SKM-1 treated with dmso at 0.1 percent for 144 hours (cell line): ENCODE data around the gene CCNJL.
"Not testable (repeated sequence)": the region's sequence is repeated elsewhere in the genome, so short reads cannot be mapped to it uniquely, and the experiment has no call there.

Experiments used
- DNase-seq: peaks from one replicate; lab custom pipeline; 2025; ENCODE audit not compliant: unreplicated experiment; lab: John Stamatoyannopoulos, UW

The CCNJL gene

GRCh38 chr5:160266044-160266443 lies 46.3 kb downstream of the CCNJL start:
- no peak for DNase-seq

GRCh38 chr5:160263326-160263855 lies 49.0 kb downstream of the CCNJL start:
- no peak for DNase-seq

GRCh38 chr5:160262151-160263074 lies 50.0 kb downstream of the CCNJL start:
- DNase-seq = no peak

- DNase-seq = no peak
These were observed 51.2 kb downstream of the CCNJL start for GRCh38 chr5:160260881-160261815.

GRCh38 chr5:160260006-160260775 lies 52.2 kb downstream of the CCNJL start:
- DNase-seq = no peak

- DNase-seq = no peak
These were observed 53.0 kb downstream of the CCNJL start for GRCh38 chr5:160259341-160259740.

GRCh38 chr5:160254706-160255105 lies 57.7 kb downstream of the CCNJL start:
- no peak for DNase-seq

GRCh38 chr5:160253441-160253840 lies 58.9 kb downstream of the CCNJL start:
- DNase-seq = no peak

GRCh38 chr5:160252916-160253315 lies 59.4 kb downstream of the CCNJL start:
- no peak for DNase-seq

GRCh38 chr5:160251406-160252155 lies 60.8 kb downstream of the CCNJL start:
- DNase-seq = no peak

GRCh38 chr5:160250826-160251225 lies 61.5 kb downstream of the CCNJL start:
- DNase-seq = no peak

- no peak for DNase-seq
These were observed 62.1 kb downstream of the CCNJL start for GRCh38 chr5:160250226-160250625.

GRCh38 chr5:160249570-160249969 lies 62.8 kb downstream of the CCNJL start:
- not testable (repeated sequence) for DNase-seq

- DNase-seq = no peak
These were observed 66.8 kb downstream of the CCNJL start for GRCh38 chr5:160245506-160246086.

- DNase-seq = no peak
These were observed 70.2 kb downstream of the CCNJL start for GRCh38 chr5:160242145-160242544.

- no peak for DNase-seq
These were observed 72.0 kb downstream of the CCNJL start for GRCh38 chr5:160240350-160240749.

- no peak for DNase-seq
These were observed 74.7 kb downstream of the CCNJL start for GRCh38 chr5:160237571-160238093.

GRCh38 chr5:160235731-160236130 lies 76.6 kb downstream of the CCNJL start:
- DNase-seq = no peak

- DNase-seq = no peak
These were observed 79.1 kb downstream of the CCNJL start for GRCh38 chr5:160233215-160233614.
